Measurements from ENCODE around the gene OR1M1. TPM values are rescaled to one million over a fixed set of nuclear protein-coding genes. Genes with fewer than 3 reads are reported as not detected.

The OR1M1 gene
- total and polyA plus RNA-seq, 9 of the 15 experiments (the other 6 are each of a cell fraction or from before 2014, with no cell fraction given) = not detected

- TF ChIP-seq ZNF263 (CRISPR knock-in tag; IDR thresholded peaks at IDR 0.05; ENCODE audit: borderline replicate concordance) = no peak
- peak; percentile 78 for TF ChIP-seq HDAC2 (IDR thresholded peaks at IDR 0.05)
- no peak for TF ChIP-seq PBX2 (CRISPR knock-in tag; IDR thresholded peaks at IDR 0.05; ENCODE audit: low read depth)
- TF ChIP-seq PBX2 (tag; conservative IDR thresholded peaks at IDR 0.05; ENCODE audit: low read depth) = peak; percentile 28; the same call in 1 of the 2 replicates
- TF ChIP-seq MAFG (tag; conservative IDR thresholded peaks at IDR 0.05) = peak; percentile 29; the same call in 1 of the 2 replicates
- peak; percentile 39; the same call in 1 of the 2 replicates for TF ChIP-seq MAFK (IDR thresholded peaks at IDR 0.05; ENCODE audit: low read length)
- no peak for TF ChIP-seq ZNF174 (CRISPR knock-in tag; IDR thresholded peaks at IDR 0.05)
- peak; percentile 98 for TF ChIP-seq NFIC (IDR thresholded peaks at IDR 0.05)
- TF ChIP-seq, protein P1, sequence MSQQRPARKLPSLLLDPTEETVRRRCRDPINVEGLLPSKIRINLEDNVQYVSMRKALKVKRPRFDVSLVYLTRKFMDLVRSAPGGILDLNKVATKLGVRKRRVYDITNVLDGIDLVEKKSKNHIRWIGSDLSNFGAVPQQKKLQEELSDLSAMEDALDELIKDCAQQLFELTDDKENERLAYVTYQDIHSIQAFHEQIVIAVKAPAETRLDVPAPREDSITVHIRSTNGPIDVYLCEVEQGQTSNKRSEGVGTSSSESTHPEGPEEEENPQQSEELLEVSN (IDR thresholded peaks at IDR 0.05; ENCODE audit: borderline replicate concordance in 1 of 2, extremely low read depth in 1 of 2, insufficient read depth in 1 of 2, insufficient read length in 1 of 2, low read depth in 1 of 2, low read length in 1 of 2, poor library complexity in 1 of 2, severe bottlenecking in 1 of 2) = peak in 1 of 2 experiments; percentile 54
- peak; percentile 76 for TF ChIP-seq TEAD4 (IDR thresholded peaks at IDR 0.05; ENCODE audit: low read length)
- TF ChIP-seq TEAD4 (CRISPR knock-in tag; IDR thresholded peaks at IDR 0.05; ENCODE audit: borderline replicate concordance) = no peak
- peak; percentile 93 for TF ChIP-seq CBFA2T3 (IDR thresholded peaks at IDR 0.05)
- TF ChIP-seq BHLHE40 (IDR thresholded peaks at IDR 0.05; ENCODE audit: low read length) = peak; percentile 68
- 0 out of 2 replicates have a peak, but pooled peaks have one; percentile 44 for TF ChIP-seq PML (IDR thresholded peaks at IDR 0.05; ENCODE audit: low read length)
- peak; percentile 94 for TF ChIP-seq CCNT2 (IDR thresholded peaks at IDR 0.05; ENCODE audit: borderline replicate concordance, extremely low read depth, insufficient read length, low read depth, low read length)
- TF ChIP-seq NEUROD1 (IDR thresholded peaks at IDR 0.05; ENCODE audit: borderline replicate concordance, low read depth, low read length, partially characterized antibody) = peak; percentile 88
- peak; percentile 44 for TF ChIP-seq EGR1 (conservative IDR thresholded peaks at IDR 0.05)
- TF ChIP-seq, protein P2, sequence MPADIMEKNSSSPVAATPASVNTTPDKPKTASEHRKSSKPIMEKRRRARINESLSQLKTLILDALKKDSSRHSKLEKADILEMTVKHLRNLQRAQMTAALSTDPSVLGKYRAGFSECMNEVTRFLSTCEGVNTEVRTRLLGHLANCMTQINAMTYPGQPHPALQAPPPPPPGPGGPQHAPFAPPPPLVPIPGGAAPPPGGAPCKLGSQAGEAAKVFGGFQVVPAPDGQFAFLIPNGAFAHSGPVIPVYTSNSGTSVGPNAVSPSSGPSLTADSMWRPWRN (IDR thresholded peaks at IDR 0.05; ENCODE audit: low read depth) = peak; percentile 71
- peak; percentile 100 for TF ChIP-seq VEZF1 (CRISPR knock-in tag; IDR thresholded peaks at IDR 0.05)
- TF ChIP-seq GATAD2A (IDR thresholded peaks at IDR 0.05) = 0 out of 2 replicates have a peak, but pooled peaks have one; percentile 30
- TF ChIP-seq, protein P3, sequence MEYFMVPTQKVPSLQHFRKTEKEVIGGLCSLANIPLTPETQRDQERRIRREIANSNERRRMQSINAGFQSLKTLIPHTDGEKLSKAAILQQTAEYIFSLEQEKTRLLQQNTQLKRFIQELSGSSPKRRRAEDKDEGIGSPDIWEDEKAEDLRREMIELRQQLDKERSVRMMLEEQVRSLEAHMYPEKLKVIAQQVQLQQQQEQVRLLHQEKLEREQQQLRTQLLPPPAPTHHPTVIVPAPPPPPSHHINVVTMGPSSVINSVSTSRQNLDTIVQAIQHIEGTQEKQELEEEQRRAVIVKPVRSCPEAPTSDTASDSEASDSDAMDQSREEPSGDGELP (CRISPR knock-in tag; IDR thresholded peaks at IDR 0.05; ENCODE audit: borderline replicate concordance) = peak; percentile 67; the same call in 1 of the 2 replicates
Observed at GRCh38 chr19:9075064-9075949, 11.6 kb upstream of the OR1M1 start (continued).

Measured in K562 (cell line).